Brain microvascular endothelial cell (primary cell): Measurements from ENCODE around the gene C5orf58.

Experiments
- DNase-seq: peaks from one replicate; pipeline ENCODE4 v3.0.0-alpha.2; 2020
- H3K27ac ChIP-seq: fragments of 250-450 bp; sonication (Bioruptor Pico); 2 replicates; pipeline ENCODE4 v1.5.1; 2020; ENCODE audit warnings: mild to moderate bottlenecking, moderate library complexity
- H3K27me3 ChIP-seq: fragments of 250-450 bp; sonication (Bioruptor Pico); replicated peaks from 2 replicates; pipeline ENCODE4 v1.5.1; 2020; ENCODE audit warnings: mild to moderate bottlenecking
- H3K36me3 ChIP-seq: fragments of 250-450 bp; sonication (Bioruptor Pico); replicated peaks from 2 replicates; pipeline ENCODE4 v1.5.1; 2020; ENCODE audit warnings: mild to moderate bottlenecking
- H3K4me3 ChIP-seq: 2 replicates; pipeline ENCODE4 v1.5.1; 2011; ENCODE audit warnings: low read depth, mild to moderate bottlenecking, control low read depth, low read length, moderate library complexity
- CTCF ChIP-seq: IDR thresholded peaks from 2 replicates; pipeline ENCODE4 v1.5.1; 2011; ENCODE audit warnings: low read depth, mild to moderate bottlenecking, moderate library complexity, low read length, control low read depth, inconsistent platforms; ENCODE audit errors: missing control alignments
- in situ Hi-C: cut with HindIII; loops from 2 replicates; pipeline ENCODE4 v1.10.0; 2017; ENCODE audit warnings: low sequenced_read_pairs, low pct_ligation_motif_present

The C5orf58 gene

GRCh38 chr5:170293273-170293672 lies 60.5 kb downstream of the C5orf58 start:
- H3K36me3 ChIP-seq: no peaks in the 10 kb centered on the region
- in situ Hi-C loops: no loop called here
- no peak for DNase-seq
- no peak for TF ChIP-seq CTCF
- no peak overlapping the region for H3K4me3 ChIP-seq
- no peaks in the 10 kb centered on the region for H3K27me3 ChIP-seq
- no peak overlapping the region for H3K27ac ChIP-seq

GRCh38 chr5:170294057-170294456 lies 61.3 kb downstream of the C5orf58 start:
- no peak for DNase-seq
- Histone ChIP-seq H3K4me3 (no peak overlapping the region), H3K36me3 (no peaks in the 10 kb centered on the region), H3K27me3 (no peaks in the 10 kb centered on the region), H3K27ac (no peak overlapping the region)
- in situ Hi-C loops: no loop called here
- TF ChIP-seq CTCF: no peak

GRCh38 chr5:170294556-170294955 lies 61.8 kb downstream of the C5orf58 start:
- DNase-seq: no peak
- in situ Hi-C loops: no loop called here
- H3K36me3 ChIP-seq: no peaks in the 10 kb centered on the region
- TF ChIP-seq CTCF: no peak
- no peak overlapping the region for H3K4me3 ChIP-seq
- H3K27me3 ChIP-seq: no peaks in the 10 kb centered on the region
- no peak overlapping the region for H3K27ac ChIP-seq
